HT1080 (cell line): Measurements from ENCODE around the gene TRAF6. TPM values are rescaled to one million over a fixed set of nuclear protein-coding genes. Genes with fewer than 3 reads are reported as not detected.
A peak's percentile ranks its signal among the peaks of the same experiment; 100 is the strongest.

Source experiments
- DNase-seq: peaks from one replicate; pipeline ENCODE4 v3.0.0-alpha.2; 2015; ENCODE audit warnings: low read depth
- total RNA-seq: library from RNA; depleted of rRNA; stranded (reverse); fragments of >200 nt; shearing (Covaris generic); gene quantifications from 2 replicates; pipeline ENCODE4 v1.2.3, GENCODE V29; 2014

Gene TRAF6
- total RNA-seq, 1 experiment from 2014 or later, result 7.4 TPM

- no peak for DNase-seq
Observed at GRCh38 chr11:36459046-36459445, 51.0 kb downstream of the TRAF6 start.

- DNase-seq, result no peak
Observed at GRCh38 chr11:36458129-36458915, 51.8 kb downstream of the TRAF6 start.

GRCh38 chr11:36456156-36456555 lies 53.9 kb downstream of the TRAF6 start:
- DNase-seq, result no peak

- DNase-seq, result peak; percentile 99
Observed at GRCh38 chr11:36455658-36456111, 54.4 kb downstream of the TRAF6 start.

GRCh38 chr11:36454941-36455631 lies 55.0 kb downstream of the TRAF6 start:
- DNase-seq, result no peak

GRCh38 chr11:36454551-36454940 lies 55.5 kb downstream of the TRAF6 start:
- no peak for DNase-seq

GRCh38 chr11:36453678-36454077 lies 56.4 kb downstream of the TRAF6 start:
- peak; percentile 74 for DNase-seq

- peak; percentile 28 for DNase-seq
Observed at GRCh38 chr11:36452961-36453360, 57.1 kb downstream of the TRAF6 start.

- DNase-seq, result peak; percentile 59
Observed at GRCh38 chr11:36452236-36452940, 57.7 kb downstream of the TRAF6 start.

- no peak for DNase-seq
Observed at GRCh38 chr11:36451681-36452080, 58.4 kb downstream of the TRAF6 start.

- DNase-seq, result no peak
Observed at GRCh38 chr11:36451045-36451444, 59.0 kb downstream of the TRAF6 start.

GRCh38 chr11:36450110-36450572 lies 59.9 kb downstream of the TRAF6 start:
- DNase-seq, result no peak

GRCh38 chr11:36449561-36450096 lies 60.4 kb downstream of the TRAF6 start:
- no peak for DNase-seq

- no peak for DNase-seq
Observed at GRCh38 chr11:36447947-36448346, 62.1 kb downstream of the TRAF6 start.

GRCh38 chr11:36447514-36447913 lies 62.6 kb downstream of the TRAF6 start:
- no peak for DNase-seq

- no peak for DNase-seq
Observed at GRCh38 chr11:36446135-36446534, 63.9 kb downstream of the TRAF6 start.

GRCh38 chr11:36443661-36444060 lies 66.4 kb downstream of the TRAF6 start:
- no peak for DNase-seq

GRCh38 chr11:36441610-36442208 lies 68.4 kb downstream of the TRAF6 start:
- DNase-seq, result no peak

- no peak for DNase-seq
Observed at GRCh38 chr11:36438126-36438525, 71.9 kb downstream of the TRAF6 start.

GRCh38 chr11:36437413-36437812 lies 72.7 kb downstream of the TRAF6 start:
- no peak for DNase-seq
